Measurements from ENCODE around the gene GAB2. TPM values are rescaled to one million over a fixed set of nuclear protein-coding genes. Genes with fewer than 3 reads are reported as not detected.

Gene GAB2
- total and polyA plus RNA-seq, 2 of the 4 experiments (the other 2 are of a cell fraction): 3.3 to 5.9 TPM

DNA sequence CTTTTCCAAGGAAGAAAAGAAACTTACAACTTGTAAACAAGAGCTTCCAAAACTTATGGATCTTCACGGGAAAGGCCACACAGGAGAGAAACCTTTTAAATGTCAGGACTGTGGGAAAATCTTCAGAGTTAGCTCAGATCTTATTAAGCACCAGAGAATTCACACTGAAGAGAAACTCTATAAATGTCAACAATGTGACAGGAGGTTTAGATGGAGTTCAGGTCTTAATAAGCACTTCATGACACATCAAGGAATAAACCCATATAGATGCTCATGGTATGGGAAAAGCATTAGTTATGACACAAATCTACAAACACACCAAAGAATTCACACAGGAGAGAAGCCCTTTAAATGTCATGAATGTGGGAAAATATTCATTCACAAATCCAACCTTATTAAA lies 32.4 kb downstream of the GAB2 start:
- H3K9me3 ChIP-seq (ENCODE audit: control insufficient read depth, insufficient read depth, low read length): peaks cover 10% of the 10 kb centered on the region
- in situ Hi-C loops (cut with MboI; ENCODE audit: low sequenced_read_pairs) (no loop called here), dilution Hi-C loops (cut with HindIII; ENCODE audit: low sequenced_read_pairs, unreplicated experiment) (no loop called here), intact Hi-C loops (cut with micrococcal nuclease) (no loop called here)
- no peak overlapping the region for H2BK5ac ChIP-seq (ENCODE audit: low read depth, low read length, poor library complexity, severe bottlenecking)
- TF ChIP-seq FOS (IDR thresholded peaks at IDR 0.05; ENCODE audit: low read depth, low read length): no peak
- TF ChIP-seq, protein P1, sequence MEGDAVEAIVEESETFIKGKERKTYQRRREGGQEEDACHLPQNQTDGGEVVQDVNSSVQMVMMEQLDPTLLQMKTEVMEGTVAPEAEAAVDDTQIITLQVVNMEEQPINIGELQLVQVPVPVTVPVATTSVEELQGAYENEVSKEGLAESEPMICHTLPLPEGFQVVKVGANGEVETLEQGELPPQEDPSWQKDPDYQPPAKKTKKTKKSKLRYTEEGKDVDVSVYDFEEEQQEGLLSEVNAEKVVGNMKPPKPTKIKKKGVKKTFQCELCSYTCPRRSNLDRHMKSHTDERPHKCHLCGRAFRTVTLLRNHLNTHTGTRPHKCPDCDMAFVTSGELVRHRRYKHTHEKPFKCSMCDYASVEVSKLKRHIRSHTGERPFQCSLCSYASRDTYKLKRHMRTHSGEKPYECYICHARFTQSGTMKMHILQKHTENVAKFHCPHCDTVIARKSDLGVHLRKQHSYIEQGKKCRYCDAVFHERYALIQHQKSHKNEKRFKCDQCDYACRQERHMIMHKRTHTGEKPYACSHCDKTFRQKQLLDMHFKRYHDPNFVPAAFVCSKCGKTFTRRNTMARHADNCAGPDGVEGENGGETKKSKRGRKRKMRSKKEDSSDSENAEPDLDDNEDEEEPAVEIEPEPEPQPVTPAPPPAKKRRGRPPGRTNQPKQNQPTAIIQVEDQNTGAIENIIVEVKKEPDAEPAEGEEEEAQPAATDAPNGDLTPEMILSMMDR (conservative IDR thresholded peaks at IDR 0.05; ENCODE audit: low read depth, low read length): no peak
- TF ChIP-seq, protein P2, sequence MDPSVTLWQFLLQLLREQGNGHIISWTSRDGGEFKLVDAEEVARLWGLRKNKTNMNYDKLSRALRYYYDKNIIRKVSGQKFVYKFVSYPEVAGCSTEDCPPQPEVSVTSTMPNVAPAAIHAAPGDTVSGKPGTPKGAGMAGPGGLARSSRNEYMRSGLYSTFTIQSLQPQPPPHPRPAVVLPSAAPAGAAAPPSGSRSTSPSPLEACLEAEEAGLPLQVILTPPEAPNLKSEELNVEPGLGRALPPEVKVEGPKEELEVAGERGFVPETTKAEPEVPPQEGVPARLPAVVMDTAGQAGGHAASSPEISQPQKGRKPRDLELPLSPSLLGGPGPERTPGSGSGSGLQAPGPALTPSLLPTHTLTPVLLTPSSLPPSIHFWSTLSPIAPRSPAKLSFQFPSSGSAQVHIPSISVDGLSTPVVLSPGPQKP (IDR thresholded peaks at IDR 0.05; ENCODE audit: borderline replicate concordance, low read depth, low read length): no peak
- TF ChIP-seq POLR2A (IDR thresholded peaks at IDR 0.05; ENCODE audit: low read depth, low read length): no peak
- no peak for TF ChIP-seq MAZ (IDR thresholded peaks at IDR 0.05; ENCODE audit: borderline replicate concordance, low read depth, low read length)
- TF ChIP-seq, protein P3, sequence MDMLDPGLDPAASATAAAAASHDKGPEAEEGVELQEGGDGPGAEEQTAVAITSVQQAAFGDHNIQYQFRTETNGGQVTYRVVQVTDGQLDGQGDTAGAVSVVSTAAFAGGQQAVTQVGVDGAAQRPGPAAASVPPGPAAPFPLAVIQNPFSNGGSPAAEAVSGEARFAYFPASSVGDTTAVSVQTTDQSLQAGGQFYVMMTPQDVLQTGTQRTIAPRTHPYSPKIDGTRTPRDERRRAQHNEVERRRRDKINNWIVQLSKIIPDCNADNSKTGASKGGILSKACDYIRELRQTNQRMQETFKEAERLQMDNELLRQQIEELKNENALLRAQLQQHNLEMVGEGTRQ (IDR thresholded peaks at IDR 0.05; ENCODE audit: low read depth, low read length): no peak
- no peak for TF ChIP-seq RAD21 (IDR thresholded peaks at IDR 0.05; ENCODE audit: low read length)
- TF ChIP-seq MXI1 (IDR thresholded peaks at IDR 0.05; ENCODE audit: borderline replicate concordance, low read depth, low read length): no peak
- no peak overlapping the region for H3K27ac ChIP-seq (ENCODE audit: insufficient read depth, low read length)
- H2AK9ac ChIP-seq (replicated peaks; ENCODE audit: low read depth, low read length, poor library complexity): no peak overlapping the region
- DNase-seq (no peak), ATAC-seq (ENCODE audit: low read depth) (no peak)
- H2BK15ac ChIP-seq (ENCODE audit: low read depth, low read length): no peak overlapping the region
- no peak overlapping the region for H3K4me2 ChIP-seq (ENCODE audit: low read depth, low read length)
- H4K5ac ChIP-seq (ENCODE audit: low read depth, low read length): no peak overlapping the region
- no peaks in the 10 kb centered on the region for H3K27me3 ChIP-seq (ENCODE audit: control insufficient read depth, insufficient read depth, low read length)
- no peak overlapping the region for H3K4me3 ChIP-seq (ENCODE audit: insufficient read depth, low read depth, low read length)
- H3K9ac ChIP-seq (ENCODE audit: low read depth, low read length): no peak overlapping the region
- WGBS, 2 experiments (ENCODE audit: extremely low coverage in 2 of 2, insufficient read length in 1 of 2): no CpG with 5 or more reads among the region's 1 CpG
- no peak overlapping the region for H4K91ac ChIP-seq (ENCODE audit: insufficient read depth, low read depth, low read length)
- no peak overlapping the region for H2BK20ac ChIP-seq (ENCODE audit: low read depth, low read length)
- H3K56ac ChIP-seq (ENCODE audit: extremely low read depth, insufficient read depth, low read length): no peak overlapping the region
- BruUV-seq (replicated peaks): no TSS peak
- ChIA-PET CTCF (no interaction called here), POLR2A (ENCODE audit: unreplicated experiment) (no interaction called here)
- H3K4ac ChIP-seq (ENCODE audit: low read depth, low read length): no peak overlapping the region
- H2BK120ac ChIP-seq (ENCODE audit: low read depth, low read length): no peak overlapping the region
- no peak overlapping the region for H4K8ac ChIP-seq (ENCODE audit: low read depth in 2 of 2, low read length in 2 of 2)
- no peak overlapping the region for H3K23ac ChIP-seq (ENCODE audit: low read depth, low read length)
- H3K14ac ChIP-seq (replicated peaks; ENCODE audit: low read depth, low read length): no peak overlapping the region
- H3K79me1 ChIP-seq (ENCODE audit: low read depth in 1 of 2, low read length in 2 of 2): peaks cover 14 to 23% of the 10 kb centered on the region in 2 experiments
- no peaks in the 10 kb centered on the region; the same call in 1 of the 2 replicates for H3K36me3 ChIP-seq (ENCODE audit: control insufficient read depth, insufficient read depth, low read length)
- no peak overlapping the region for H2AFZ ChIP-seq (replicated peaks; ENCODE audit: low read length, poor library complexity)
- no peak overlapping the region for H2AK5ac ChIP-seq (ENCODE audit: low read depth, low read length)
- H3K4me1 ChIP-seq (ENCODE audit: control insufficient read depth, insufficient read depth, low read length): peaks cover 5% of the 10 kb centered on the region
- H3K18ac ChIP-seq (ENCODE audit: low read depth, low read length): no peak overlapping the region
- no peaks in the 10 kb centered on the region for H3K9me1 ChIP-seq (ENCODE audit: insufficient read depth, low read length)
- H4K20me1 ChIP-seq (ENCODE audit: insufficient read depth, low read length): no peaks in the 10 kb centered on the region

Measured in IMR-90 (cell line).